ENCODE data around the gene GNL2. TPM values are rescaled to one million over a fixed set of nuclear protein-coding genes. Genes with fewer than 3 reads are reported as not detected.

GNL2 gene
- total and polyA plus RNA-seq, 9 of the 15 experiments (the other 6 are each of a cell fraction or from before 2014, with no cell fraction given): 156 to 371 (median 263) TPM

DNA sequence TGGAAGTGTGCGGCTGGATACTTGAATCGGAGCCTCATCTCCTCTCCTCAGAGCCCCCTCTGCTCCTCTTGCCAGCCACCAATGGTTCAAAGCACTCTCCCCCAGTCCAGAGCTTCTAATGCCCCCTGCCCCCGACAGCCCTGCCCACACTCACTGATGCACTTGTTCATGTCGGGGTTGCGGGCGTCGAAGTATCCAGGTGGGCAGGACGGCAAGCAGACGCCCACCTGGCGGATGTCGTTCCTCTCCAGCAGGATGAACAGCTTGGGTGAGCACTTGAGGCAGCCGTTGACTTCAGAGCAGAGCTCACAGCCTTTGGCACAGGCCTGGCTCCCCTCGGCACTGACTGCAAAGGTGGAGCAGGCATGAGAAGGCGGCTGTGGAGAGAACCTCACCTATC lies 20.6 kb upstream of the GNL2 start:
- H3K9me1 ChIP-seq (ENCODE audit: control insufficient read depth, insufficient read depth, low read length): no peaks in the 10 kb centered on the region
- 1% methylated on average over 14 of the region's 14 CpGs for WGBS (ENCODE audit: insufficient coverage, low coverage, missing lambda C conversion rate)
- no peaks in the 10 kb centered on the region for H3K9me3 ChIP-seq (replicated peaks; ENCODE audit: control insufficient read depth, insufficient read depth, low read depth, low read length)
- H3K9ac ChIP-seq (ENCODE audit: insufficient read depth in 1 of 2, low read depth in 2 of 2, low read length in 2 of 2): 0 out of 4 replicates have a peak overlapping the region, but pooled peaks of 1 of the 2 experiments have one; percentile 17
- CTCF ChIA-PET (ENCODE audit: low intra/inter-chr PET ratio): no interaction called here
- H3K4me3 ChIP-seq: no peak overlapping the region
- H3K36me3 ChIP-seq (ENCODE audit: control insufficient read depth, insufficient read depth, low read length): no peaks in the 10 kb centered on the region
- ATAC-seq (no peak), DNase-seq (ENCODE audit: extremely low read depth in 1 of 4, low spot score in 3 of 4) (no peak), FAIRE-seq (no peak)
- POLR2A ChIA-PET: interaction anchor here (0.6 to 0.7 kb wide), 2 partner anchors 13 to 14 kb away, joined by 3 read pairs; no protein-coding TSS in a partner anchor
- BruUV-seq (replicated peaks): no TSS peak
- in situ Hi-C loops (cut with MboI) (no loop called here), intact Hi-C loops (cut with micrococcal nuclease) (no loop called here)
- H3K27me3 ChIP-seq (ENCODE audit: control insufficient read depth in 2 of 2, insufficient read depth in 2 of 2, low read length in 2 of 2): peaks cover 74 to 76% of the 10 kb centered on the region in 2 experiments
- peaks cover 5% of the 10 kb centered on the region for H4K20me1 ChIP-seq (replicated peaks; ENCODE audit: control insufficient read depth, insufficient read depth, low read length)
- no peak overlapping the region for H2AFZ ChIP-seq (ENCODE audit: low read depth, low read length)
- no peaks in the 10 kb centered on the region for H3K79me2 ChIP-seq (ENCODE audit: control insufficient read depth, insufficient read depth, low read length)
- H3K4me2 ChIP-seq (ENCODE audit: insufficient read depth, low read length): no peak overlapping the region
- H3K27ac ChIP-seq (ENCODE audit: extremely low read depth, low read depth, low read length): no peak overlapping the region
- no peaks in the 10 kb centered on the region for H3K4me1 ChIP-seq (replicated peaks in 1 of 2; ENCODE audit: control insufficient read depth in 2 of 2, insufficient read depth in 2 of 2, low read length in 2 of 2)
- TF ChIP-seq, protein P1, sequence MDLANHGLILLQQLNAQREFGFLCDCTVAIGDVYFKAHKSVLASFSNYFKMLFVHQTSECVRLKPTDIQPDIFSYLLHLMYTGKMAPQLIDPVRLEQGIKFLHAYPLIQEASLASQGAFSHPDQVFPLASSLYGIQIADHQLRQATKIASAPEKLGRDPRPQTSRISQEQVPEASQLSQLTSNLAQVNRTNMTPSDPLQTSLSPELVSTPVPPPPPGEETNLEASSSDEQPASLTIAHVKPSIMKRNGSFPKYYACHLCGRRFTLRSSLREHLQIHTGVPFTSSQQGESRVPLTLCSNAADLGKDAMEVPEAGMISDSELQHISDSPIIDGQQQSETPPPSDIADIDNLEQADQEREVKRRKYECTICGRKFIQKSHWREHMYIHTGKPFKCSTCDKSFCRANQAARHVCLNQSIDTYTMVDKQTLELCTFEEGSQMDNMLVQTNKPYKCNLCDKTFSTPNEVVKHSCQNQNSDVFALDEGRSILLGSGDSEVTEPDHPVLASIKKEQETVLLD (IDR thresholded peaks at IDR 0.05): no peak
- TF ChIP-seq PRMT5 (CRISPR knock-in tag; IDR thresholded peaks at IDR 0.05): no peak
- TF ChIP-seq, protein P2, sequence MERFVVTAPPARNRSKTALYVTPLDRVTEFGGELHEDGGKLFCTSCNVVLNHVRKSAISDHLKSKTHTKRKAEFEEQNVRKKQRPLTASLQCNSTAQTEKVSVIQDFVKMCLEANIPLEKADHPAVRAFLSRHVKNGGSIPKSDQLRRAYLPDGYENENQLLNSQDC (CRISPR knock-in tag; IDR thresholded peaks at IDR 0.05): no peak
- TF ChIP-seq, protein P3, sequence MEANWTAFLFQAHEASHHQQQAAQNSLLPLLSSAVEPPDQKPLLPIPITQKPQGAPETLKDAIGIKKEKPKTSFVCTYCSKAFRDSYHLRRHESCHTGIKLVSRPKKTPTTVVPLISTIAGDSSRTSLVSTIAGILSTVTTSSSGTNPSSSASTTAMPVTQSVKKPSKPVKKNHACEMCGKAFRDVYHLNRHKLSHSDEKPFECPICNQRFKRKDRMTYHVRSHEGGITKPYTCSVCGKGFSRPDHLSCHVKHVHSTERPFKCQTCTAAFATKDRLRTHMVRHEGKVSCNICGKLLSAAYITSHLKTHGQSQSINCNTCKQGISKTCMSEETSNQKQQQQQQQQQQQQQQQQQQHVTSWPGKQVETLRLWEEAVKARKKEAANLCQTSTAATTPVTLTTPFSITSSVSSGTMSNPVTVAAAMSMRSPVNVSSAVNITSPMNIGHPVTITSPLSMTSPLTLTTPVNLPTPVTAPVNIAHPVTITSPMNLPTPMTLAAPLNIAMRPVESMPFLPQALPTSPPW (CRISPR knock-in tag; IDR thresholded peaks at IDR 0.05): no peak
- TF ChIP-seq, protein P4, sequence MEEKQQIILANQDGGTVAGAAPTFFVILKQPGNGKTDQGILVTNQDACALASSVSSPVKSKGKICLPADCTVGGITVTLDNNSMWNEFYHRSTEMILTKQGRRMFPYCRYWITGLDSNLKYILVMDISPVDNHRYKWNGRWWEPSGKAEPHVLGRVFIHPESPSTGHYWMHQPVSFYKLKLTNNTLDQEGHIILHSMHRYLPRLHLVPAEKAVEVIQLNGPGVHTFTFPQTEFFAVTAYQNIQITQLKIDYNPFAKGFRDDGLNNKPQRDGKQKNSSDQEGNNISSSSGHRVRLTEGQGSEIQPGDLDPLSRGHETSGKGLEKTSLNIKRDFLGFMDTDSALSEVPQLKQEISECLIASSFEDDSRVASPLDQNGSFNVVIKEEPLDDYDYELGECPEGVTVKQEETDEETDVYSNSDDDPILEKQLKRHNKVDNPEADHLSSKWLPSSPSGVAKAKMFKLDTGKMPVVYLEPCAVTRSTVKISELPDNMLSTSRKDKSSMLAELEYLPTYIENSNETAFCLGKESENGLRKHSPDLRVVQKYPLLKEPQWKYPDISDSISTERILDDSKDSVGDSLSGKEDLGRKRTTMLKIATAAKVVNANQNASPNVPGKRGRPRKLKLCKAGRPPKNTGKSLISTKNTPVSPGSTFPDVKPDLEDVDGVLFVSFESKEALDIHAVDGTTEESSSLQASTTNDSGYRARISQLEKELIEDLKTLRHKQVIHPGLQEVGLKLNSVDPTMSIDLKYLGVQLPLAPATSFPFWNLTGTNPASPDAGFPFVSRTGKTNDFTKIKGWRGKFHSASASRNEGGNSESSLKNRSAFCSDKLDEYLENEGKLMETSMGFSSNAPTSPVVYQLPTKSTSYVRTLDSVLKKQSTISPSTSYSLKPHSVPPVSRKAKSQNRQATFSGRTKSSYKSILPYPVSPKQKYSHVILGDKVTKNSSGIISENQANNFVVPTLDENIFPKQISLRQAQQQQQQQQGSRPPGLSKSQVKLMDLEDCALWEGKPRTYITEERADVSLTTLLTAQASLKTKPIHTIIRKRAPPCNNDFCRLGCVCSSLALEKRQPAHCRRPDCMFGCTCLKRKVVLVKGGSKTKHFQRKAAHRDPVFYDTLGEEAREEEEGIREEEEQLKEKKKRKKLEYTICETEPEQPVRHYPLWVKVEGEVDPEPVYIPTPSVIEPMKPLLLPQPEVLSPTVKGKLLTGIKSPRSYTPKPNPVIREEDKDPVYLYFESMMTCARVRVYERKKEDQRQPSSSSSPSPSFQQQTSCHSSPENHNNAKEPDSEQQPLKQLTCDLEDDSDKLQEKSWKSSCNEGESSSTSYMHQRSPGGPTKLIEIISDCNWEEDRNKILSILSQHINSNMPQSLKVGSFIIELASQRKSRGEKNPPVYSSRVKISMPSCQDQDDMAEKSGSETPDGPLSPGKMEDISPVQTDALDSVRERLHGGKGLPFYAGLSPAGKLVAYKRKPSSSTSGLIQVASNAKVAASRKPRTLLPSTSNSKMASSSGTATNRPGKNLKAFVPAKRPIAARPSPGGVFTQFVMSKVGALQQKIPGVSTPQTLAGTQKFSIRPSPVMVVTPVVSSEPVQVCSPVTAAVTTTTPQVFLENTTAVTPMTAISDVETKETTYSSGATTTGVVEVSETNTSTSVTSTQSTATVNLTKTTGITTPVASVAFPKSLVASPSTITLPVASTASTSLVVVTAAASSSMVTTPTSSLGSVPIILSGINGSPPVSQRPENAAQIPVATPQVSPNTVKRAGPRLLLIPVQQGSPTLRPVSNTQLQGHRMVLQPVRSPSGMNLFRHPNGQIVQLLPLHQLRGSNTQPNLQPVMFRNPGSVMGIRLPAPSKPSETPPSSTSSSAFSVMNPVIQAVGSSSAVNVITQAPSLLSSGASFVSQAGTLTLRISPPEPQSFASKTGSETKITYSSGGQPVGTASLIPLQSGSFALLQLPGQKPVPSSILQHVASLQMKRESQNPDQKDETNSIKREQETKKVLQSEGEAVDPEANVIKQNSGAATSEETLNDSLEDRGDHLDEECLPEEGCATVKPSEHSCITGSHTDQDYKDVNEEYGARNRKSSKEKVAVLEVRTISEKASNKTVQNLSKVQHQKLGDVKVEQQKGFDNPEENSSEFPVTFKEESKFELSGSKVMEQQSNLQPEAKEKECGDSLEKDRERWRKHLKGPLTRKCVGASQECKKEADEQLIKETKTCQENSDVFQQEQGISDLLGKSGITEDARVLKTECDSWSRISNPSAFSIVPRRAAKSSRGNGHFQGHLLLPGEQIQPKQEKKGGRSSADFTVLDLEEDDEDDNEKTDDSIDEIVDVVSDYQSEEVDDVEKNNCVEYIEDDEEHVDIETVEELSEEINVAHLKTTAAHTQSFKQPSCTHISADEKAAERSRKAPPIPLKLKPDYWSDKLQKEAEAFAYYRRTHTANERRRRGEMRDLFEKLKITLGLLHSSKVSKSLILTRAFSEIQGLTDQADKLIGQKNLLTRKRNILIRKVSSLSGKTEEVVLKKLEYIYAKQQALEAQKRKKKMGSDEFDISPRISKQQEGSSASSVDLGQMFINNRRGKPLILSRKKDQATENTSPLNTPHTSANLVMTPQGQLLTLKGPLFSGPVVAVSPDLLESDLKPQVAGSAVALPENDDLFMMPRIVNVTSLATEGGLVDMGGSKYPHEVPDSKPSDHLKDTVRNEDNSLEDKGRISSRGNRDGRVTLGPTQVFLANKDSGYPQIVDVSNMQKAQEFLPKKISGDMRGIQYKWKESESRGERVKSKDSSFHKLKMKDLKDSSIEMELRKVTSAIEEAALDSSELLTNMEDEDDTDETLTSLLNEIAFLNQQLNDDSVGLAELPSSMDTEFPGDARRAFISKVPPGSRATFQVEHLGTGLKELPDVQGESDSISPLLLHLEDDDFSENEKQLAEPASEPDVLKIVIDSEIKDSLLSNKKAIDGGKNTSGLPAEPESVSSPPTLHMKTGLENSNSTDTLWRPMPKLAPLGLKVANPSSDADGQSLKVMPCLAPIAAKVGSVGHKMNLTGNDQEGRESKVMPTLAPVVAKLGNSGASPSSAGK (IDR thresholded peaks at IDR 0.05): no peak
- no peak for TF ChIP-seq SMARCC2 (IDR thresholded peaks at IDR 0.05; ENCODE audit: low read depth)
- TF ChIP-seq ASH1L (IDR thresholded peaks at IDR 0.05; ENCODE audit: borderline replicate concordance, low read depth, partially characterized antibody): no peak
- no peak for TF ChIP-seq MTA3 (IDR thresholded peaks at IDR 0.05; ENCODE audit: borderline replicate concordance)
